ENCODE results near the gene FRMD4A.

FRMD4A gene

DNA sequence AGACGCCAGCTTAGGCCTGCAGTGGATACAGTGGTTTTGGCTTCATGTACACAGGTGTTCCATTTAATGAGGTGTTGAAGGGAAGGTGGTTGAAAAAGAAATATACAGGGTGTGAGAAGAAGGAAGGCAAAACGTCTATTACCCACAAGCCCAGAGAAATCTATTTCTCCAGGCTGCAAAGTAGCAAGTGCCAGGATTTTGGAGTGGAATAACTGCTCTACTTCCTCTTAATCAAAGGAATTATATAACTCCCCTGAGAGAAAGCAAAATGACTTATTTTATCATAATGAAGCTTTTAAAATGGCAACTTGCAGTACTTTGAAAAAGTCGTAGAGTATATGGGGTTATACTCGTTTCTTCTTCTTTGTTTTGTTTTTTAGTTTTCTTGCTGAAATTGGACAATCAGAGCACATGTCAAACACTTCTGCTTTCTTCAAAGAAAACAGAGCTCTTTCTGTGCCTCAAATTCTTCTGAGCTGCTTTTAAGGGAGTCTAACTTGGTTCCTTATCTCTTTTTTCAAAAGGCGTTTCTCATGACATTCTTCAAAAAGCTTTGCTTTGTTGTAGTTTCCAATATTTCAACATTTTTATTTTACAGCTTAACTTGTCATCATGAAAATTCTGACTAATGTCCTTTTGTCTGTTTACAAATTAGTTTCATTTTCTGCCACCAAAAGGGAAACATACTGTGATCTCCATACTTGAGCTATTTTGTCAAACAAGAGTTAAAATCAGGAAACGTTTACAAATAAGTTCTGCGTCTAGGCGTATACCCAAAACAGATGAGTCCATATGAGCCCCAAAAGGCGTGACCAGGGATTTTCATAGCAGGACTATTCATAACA lies 289.7 kb downstream of the FRMD4A start:
- no peak for DNase-seq

DNA sequence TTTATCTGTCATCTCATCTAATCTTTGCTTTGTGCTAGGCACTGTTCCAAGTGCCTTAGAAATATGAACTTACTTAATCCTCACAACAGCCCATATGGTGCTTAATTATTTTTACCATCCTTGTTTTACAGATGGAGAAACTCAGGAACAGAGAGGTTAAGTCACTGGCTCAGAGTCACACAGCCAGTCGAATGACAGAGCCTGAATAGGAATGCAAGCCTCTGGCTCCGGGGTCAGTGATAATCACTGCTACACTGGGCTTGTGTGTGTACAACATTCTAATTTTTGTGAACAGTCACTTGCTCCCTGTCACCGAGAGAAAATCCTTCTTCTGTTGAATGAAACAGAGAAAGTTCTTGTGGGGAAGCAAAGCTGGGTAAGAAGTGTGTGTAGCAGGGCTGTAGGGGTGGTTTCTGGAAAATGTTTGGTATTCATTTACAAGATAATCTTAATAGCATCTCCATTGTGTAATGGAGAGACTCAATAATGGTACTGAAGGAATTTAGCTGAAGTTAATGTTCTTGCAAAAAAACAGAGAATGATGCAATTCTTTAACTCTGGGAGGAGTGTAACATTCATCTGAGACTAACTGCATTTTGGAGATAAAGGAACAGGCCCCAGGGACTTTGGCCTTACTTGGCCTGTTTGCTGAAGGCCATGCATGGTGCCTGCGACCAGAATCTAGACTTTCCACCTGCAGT lies 290.6 kb downstream of the FRMD4A start:
- no peak for DNase-seq

DNA sequence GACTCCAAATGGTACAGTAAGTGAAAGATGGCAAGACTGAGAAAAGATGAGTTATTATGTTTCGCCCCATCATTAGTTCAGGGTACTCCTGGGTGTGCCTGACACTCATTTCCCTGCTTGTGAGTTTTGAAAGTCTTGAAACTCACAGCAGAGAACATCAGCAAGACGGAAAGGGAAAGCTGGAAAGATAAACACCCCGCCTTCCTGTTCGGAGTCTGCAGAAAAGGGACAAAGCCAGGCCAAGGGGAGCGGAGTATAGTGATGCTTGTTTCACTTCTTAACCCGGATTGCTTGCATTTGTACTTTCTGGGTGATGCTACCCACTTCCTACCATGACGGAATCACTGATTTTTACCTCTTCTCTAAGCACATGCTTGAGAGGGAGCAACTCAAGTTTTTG lies 294.5 kb downstream of the FRMD4A start:
- DNase-seq, result no peak

DNA sequence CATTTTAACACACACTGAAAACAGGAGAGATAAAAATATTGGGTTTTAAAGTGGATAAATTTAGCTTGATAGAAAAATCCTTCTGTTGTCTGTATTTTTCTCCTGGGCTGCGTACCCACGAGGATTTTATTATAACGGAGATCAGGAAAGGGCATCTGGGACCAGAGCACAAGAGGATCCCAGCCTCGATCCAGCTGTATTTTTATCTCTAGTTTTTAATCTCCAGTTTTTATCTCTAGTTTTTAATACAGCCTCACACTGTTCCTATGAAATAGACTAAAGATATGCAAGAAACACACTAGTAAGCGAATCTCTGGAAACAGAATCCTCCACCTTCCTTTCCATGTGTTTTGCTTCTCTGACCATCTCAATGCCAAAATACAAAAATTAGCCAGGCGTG lies 295.2 kb downstream of the FRMD4A start:
- DNase-seq, result no peak

DNA sequence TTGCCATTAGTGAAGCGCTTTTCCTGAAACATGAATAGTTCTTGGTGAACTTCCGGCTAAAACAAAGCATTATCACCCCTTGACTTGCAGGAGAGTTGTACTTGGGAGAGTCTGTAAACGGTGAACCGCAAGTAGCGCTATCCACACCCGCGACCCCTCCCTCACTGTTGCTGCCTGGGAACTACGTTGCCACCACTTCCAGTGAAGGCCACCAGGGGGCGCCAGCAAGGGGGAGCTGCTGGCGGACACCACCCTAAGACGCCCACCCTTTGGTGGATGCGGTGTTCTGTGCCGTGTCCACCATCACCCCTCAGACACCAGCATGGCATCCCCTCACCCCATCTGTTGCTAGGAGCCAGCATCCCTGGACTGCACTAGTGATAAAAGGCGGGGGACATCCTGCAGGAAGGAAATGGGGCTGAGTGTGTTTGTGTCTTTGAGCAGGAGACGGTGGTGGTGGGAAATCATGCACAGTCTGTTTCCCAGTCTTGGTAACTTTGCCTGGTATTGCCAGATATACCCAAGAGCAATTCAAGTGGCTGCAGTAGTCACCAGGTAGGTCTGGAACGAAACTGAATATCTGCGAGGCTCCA lies 298.2 kb downstream of the FRMD4A start:
- no peak for DNase-seq

DNA sequence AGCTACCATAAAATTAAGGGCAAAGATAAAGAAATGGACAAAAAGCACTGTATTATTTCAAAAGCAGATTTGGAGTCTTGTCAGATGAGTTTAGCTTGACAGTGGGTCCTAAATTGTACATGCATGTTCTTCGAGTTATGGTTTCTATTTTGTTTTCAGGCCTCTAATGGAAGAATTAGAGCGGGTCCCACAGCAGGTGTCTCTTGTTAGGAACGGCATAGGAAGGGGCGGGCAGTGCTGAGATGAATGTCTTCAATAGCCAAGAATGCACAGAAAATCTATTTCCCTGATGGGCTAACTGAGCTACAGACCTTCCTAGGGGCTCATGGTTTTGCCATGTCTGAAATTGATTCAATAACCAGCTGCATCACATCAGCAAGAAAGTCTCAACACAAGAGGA lies 304.4 kb downstream of the FRMD4A start:
- no peak for DNase-seq

DNA sequence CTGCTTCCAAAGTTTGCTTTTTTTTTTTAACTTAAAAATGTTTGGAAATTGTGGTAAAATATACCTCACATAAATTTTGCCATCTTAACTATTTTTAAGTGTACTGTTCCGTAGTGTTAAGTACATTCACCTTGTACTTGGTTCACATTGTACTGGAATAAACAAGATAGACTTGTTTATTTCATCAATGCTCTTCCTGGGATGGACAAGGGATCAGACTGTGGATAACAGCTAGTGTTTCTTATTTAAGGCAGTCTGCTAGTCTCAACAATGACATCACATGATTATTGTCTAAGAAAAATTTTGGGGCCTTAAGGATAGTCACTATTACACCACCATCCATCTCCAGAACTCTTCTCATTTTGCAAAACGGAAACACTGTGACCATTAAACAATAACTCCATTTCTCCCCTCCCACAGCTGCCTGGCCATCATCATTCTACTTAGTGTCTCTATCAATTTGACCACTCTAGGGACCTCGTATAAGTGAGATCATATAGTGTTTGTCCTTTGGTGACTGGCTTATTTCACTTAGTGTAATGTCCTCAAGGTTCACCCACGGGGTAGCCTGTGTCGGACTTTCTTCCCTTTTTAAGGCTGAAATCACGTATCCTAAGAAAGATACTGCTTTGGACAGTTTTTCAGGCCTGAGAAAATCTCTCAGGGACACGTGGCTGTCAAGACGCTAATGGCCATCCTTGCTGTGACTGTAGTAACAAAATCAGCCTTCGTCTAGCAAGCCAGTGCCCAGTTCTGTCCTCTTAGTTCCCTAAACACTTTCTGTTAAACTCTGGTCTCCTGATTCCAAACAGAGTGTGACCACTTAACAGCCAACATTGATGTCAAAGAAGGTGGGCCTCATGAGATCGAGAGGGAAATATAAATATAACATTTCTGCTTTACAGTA lies 305.2 kb downstream of the FRMD4A start:
- DNase-seq, result no peak

DNA sequence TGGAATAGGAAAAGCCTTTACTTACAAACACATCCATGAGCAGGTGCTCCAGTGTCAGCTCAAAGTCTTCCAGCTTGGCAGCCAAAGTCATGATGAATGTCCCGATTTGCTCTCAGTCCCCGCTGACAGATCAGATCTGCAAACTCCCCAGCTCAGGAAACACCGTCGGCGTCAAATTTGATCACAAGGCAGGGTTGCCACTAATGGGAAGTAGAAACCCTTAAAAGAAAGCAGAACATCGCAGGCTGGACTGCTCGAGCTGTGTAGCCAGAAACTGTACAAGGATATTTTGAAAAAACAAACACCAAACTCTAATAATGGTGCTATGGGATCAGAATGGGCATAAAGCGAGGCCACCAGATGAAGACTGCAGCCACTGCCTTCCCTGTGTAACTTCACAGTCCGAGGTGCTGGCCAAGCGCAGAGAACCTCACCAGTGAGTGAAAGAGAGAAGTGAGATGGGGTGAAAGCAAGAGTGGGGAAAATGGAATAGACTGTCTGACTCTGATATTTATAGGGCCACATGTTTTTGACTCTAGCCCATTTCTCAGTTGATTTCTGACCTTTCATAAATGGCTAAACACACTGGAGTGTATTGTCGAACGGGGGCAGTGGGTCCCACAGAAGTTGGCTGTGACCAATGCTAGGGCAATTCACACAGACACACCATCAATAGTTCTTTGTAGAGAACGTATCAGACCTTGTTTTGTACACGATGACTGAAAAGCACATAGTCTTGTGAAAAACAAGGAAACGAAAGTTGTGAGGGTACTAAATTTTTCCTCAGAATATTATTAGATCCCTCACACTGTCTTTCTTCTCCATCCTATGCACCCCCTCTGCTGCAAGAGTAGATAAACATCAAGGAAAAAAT lies 306.2 kb downstream of the FRMD4A start:
- no peak for DNase-seq

DNA sequence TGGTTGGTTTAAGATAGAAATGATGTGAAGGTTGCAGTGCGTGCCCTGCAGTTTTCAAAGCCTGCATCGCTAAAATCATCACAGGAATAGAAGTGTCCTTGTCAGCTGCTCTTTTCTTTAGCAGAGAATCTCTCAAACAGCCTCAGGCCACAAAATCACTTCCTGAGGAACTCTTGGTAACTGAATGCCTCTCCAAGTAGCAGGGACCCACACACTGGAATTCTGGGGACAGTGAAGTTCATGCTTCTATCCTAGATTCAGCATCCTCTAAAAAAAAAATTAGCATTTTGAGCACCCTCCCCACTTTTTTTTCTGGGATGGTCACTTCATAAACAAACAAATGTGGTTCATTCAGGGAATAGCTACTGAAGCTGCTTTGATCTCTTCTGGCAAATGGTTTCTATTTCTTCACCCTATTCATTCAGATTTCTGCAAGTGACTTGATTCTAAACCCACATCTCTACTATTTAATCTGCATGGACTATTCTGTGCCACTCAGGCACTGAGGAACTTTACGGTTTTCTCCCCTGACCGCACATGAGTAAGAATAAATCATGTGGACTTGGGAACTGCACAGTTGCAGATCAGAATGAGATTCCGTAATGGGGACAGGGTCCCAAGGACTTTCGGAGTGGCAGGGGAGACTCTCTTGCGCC lies 306.9 kb downstream of the FRMD4A start:
- no peak for DNase-seq

DNA sequence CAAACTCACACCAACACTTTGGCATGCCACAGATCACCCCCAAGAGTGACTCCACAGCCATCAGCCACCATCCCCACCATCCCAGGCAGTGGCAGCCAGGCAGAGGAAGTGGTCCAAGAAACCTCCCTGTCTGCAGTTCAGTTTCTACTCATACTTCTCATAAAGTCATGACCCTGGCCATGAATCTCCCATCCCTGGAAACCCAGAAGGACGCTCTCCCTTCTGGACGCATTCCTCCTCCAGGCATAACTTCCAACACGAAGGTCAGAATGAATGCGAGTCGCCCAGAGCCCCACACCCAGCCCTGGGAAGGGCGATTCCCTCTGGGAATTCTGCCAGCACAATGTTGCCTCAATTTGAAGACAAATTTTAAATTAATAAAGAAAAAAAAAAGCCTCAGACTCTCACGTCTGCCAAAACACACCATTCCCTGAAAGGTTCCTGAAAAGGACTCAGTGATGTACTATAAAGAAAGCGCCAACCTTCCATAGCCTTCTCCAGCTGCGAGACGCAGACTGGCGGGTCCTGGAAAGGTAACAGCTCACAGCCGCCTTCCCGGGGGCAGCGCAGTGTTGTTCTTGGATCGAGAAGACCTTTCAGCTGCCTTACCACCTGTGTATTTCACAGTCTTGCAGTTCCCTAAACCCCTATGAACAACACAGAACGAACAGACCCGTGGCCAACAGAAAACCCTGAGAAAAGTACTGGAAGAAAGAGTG lies 307.6 kb downstream of the FRMD4A start:
- DNase-seq, result no peak

DNA sequence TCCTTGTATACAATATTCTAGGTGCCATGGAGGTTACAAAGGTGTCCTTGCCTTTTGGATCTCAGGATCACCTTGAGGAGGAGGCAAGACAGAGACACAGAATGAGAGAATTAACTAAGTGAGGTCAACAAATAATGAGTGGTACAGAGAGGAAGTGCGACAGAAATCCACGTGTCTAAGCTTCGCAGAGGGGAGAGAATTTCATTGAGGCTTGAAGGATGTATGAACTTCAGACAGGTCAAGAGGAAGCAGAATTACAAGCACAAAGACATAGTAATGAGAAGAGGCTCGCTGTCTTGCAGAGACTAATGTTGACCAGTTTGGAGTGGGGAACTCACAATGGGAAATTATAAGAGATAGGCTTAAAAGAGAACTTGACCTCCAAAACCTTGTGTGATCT lies 308.7 kb downstream of the FRMD4A start:
- DNase-seq, result no peak

DNA sequence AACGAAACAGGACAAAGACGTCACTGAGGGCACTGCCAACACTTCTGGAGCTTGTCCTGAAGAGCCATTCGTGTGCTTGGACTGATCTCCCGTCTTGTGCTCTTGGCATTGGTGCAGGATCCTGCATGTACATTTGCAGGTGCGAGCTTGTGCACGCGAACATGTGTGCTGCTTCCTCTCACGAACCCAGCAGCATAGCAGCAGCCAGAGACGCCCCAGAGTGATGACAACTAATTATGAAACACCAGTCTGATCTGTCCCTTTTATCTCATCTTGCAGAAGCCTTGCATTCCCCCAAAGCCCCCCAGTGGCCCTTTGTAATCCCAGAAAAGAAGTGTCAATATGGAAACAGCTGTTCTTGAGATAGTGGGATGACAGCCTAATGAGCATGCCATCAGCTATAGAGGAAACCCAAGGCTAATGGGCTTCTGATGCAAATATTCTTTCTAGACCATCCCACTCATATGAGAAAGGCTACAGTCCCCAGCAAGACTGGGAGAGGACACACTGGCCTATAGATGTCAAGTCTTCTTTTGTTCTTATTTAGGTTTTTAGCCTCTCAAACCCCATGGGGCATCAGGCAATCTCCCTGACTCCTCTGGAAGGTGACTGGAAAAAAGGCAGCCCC lies 310.6 kb downstream of the FRMD4A start:
- no peak for DNase-seq

DNA sequence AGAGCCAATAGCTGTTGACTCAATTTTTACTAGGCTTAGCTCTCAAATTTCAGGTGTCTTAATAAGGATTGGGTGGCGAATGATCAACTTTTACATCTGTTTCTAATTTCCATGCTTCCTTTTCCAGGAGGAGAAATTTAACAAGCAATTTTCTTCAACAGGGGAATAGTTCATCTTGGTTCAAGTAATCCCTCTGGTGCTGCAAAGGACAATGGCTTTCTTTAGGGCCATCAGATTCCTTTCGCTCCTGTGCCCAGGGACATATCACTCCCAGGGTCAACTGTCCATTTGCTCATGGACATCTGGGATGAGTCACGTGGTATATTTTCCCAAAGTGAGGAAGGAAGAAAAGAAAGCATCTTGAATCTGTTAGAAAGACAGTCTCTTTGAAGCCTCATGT lies 313.3 kb downstream of the FRMD4A start:
- DNase-seq, result no peak

DNA sequence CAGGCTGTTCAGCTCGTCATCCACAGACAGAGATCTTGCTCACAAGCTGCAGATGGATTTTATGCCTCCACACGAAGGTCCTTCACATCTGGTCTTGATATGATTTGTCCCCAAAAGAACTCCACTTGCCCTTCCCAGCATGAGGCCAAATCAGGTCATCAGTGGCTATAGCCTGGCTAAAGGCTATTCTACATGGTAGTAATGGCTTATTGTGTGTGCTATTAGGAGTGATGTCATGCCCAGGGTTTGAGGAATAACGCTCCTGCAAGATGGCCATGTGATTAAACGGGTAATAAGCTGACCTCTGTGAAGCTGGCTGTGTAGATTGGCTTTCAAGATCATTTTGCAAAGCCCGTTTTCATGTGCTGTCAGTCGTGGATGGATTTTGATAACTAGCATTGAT lies 313.8 kb downstream of the FRMD4A start:
- no peak for DNase-seq

DNA sequence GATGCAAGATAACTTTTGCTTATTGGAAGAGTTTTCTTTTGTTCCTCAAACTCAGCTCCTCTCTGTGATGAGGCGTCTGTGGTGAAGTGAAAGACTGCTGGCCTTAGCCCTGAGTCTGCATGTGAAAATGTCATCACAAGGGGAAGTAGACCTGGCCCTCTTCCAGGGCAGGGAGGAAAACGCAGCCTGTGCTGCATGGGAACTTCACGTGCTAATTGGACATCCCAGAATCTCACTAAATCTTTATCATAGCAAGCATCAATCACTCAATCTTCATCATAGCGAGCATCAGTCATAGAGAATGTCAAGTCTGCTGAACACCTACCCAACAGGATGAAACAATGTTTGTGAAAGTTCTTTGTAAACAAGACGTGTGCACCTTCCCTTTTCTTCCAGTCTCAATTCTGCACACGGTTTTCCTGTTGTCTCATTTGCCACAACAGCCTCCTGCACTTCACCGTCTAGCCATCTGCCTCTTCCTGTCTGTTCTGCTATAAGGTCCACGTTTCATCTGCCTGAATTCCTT lies 314.6 kb downstream of the FRMD4A start:
- no peak for DNase-seq

DNA sequence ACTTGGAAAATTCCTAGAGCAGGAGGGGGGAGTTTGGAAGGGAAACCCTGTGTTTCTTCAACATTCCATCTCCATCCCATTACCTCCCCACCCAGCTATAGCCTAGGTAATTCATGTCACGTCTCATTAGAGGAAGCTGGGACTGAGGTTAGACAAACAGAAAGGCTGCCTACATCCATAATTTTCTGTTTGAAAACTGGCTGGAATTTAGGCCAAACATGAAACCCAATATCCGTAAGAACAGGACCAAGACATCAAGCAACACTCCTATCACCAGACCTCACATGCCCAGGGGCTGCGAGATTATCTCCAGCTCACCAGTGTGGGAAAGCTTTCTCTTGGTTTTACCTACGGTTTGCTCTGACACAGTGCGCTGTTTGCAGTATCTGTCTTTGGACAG lies 316.3 kb downstream of the FRMD4A start:
- no peak for DNase-seq

DNA sequence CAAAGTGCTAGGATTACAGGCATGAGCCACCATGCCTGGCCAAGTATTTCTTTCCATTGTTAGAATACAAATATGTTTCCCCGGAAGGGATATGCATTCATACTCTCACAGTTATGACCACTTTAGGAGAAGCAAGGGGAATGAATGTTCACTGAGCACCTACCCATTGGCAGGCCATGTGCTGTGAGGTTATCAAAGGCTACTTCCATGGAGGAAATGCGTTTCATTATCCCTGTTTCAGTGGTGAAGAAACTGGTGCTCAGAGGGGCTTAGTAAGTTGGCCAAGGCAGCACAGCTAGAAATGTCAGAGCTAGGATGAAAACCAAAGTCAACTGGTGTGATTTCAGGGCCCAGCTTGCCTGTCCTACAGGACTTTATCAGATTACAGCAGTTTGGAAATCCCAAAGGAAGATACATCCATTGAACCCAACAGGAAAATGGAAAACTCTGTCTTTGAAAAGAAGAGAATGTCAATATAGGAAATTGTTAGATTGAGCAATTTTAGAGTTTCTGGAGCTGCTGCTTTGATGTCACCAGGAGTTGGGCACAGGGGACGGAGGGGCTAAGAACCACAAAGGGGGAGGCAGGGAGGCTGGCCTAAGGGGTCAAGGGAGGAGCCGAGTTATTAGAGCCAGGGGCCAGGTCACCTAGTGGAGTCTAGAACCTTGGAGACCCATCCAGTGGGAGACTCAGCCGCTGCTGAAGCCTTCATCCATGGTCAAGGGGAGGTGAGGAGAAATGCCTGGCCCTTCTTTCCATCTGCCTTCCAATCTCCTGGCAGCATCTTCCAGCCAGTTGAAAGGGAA lies 319.8 kb downstream of the FRMD4A start:
- no peak for DNase-seq

DNA sequence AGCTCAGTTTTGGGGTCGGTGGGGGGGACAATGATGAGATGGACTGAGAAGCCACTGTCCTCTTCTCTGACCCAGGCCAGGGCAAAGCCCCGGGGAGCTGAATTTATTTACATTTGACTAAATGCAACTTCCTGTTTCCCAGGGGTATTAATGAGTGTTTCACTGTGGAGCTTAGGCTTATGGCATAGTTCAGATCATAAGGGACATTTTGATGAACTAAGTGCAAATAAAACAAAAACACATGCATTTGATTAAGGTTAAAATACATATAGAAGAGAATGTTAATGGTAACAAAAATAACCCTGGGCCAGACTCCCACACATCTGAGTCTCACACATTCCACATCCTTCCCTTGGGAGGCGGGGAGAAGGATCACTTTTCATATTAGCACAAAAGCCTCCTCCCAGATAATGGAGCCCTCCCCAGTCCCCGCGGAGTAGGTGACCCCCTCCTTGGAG lies 320.6 kb downstream of the FRMD4A start:
- DNase-seq, result no peak
